ENCODE results near the gene FNDC5. TPM values are rescaled to one million over a fixed set of nuclear protein-coding genes. Genes with fewer than 3 reads are reported as not detected.

Gene FNDC5
- total RNA-seq, 3 donors from 2014 or later, result 0.38 to 0.51 (median 0.41) TPM

DNA sequence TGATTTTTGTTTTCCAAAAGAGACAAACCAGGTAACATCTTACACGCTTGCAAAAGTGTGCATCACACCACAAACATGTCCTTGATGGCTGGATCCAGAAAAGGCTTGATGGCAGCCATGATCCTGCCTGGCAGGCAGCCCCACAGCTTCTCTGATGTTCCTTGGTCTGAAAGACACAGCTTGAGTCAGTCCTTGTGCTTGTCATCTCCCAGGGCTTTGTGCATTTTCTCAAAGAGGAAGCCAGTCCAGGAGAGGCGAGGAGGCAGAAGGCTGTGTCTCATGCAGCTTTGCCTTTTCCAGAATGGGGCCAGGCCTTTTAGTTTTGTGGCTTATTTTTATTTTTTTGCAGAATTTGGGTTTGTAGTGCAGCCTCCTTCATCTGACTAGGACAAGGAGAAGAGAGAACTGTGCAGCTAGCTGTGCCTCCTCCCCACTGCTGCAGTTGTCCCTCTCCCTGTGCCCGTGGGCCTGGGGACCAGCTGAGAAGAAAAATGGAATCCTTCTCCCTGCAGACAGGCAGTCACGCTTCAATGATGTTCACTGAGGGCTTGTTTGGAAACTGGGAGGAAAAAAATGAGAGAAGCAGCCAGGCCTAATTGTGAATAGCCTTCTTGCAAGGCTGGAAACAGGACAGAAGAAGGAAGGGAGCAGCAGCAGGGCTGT, 7.4 kb downstream of the FNDC5 start:
- no peaks in the 10 kb centered on the region for H3K36me3 ChIP-seq (ENCODE audit: low read depth)
- no peak overlapping the region for H3K4me3 ChIP-seq
- TF ChIP-seq, protein P1, sequence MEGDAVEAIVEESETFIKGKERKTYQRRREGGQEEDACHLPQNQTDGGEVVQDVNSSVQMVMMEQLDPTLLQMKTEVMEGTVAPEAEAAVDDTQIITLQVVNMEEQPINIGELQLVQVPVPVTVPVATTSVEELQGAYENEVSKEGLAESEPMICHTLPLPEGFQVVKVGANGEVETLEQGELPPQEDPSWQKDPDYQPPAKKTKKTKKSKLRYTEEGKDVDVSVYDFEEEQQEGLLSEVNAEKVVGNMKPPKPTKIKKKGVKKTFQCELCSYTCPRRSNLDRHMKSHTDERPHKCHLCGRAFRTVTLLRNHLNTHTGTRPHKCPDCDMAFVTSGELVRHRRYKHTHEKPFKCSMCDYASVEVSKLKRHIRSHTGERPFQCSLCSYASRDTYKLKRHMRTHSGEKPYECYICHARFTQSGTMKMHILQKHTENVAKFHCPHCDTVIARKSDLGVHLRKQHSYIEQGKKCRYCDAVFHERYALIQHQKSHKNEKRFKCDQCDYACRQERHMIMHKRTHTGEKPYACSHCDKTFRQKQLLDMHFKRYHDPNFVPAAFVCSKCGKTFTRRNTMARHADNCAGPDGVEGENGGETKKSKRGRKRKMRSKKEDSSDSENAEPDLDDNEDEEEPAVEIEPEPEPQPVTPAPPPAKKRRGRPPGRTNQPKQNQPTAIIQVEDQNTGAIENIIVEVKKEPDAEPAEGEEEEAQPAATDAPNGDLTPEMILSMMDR (IDR thresholded peaks at IDR 0.05), result no peak
- H3K4me1 ChIP-seq (ENCODE audit: low read depth), result no peaks in the 10 kb centered on the region
- H3K9me3 ChIP-seq, result no peaks in the 10 kb centered on the region
- DNase-seq (no peak), ATAC-seq (no peak)
- intact Hi-C loops (cut with DNase I, micrococcal nuclease), result no loop called here

DNA sequence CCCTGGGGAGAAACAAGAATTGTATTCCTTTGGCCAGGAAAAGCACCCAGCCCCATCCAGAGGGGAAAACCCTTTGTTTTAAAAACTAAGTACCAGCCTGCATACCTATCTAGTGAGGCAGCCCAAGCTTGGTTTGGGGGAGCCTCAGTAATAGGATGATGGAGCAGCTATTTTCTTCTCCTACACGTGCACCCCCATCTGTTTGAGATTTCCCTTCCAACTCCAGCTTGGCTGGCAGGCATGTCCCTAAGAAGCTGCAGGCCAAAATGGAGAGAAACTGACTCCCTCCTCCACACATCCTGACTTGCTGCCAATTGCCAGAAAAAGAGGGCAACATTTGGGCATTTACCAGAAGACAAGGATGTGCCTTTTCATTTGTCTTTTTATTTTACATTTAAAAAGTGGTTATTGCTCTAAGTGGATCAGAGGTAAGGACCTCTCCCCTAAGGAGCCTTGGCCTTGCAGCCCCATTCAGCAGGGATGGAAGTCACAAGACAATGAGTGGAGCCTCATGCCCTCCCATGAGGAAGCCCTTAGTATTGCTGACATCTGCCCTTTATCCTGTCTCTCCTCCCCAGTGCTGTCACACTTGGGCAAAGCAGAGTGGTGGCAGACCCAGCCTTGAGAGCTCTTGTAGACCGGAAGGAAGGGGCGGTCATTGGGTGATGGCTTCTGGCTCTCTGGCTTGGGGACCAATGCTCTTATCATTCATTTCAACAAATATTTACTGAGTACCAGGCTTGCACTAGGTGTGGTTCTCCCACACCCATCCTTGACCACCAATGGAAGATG, 8.6 kb downstream of the FNDC5 start:
- no peak for ATAC-seq
- DNase-seq, result no peak
- Histone ChIP-seq H3K9me3 (no peaks in the 10 kb centered on the region), H3K36me3 (ENCODE audit: low read depth) (no peaks in the 10 kb centered on the region), H3K4me3 (no peak overlapping the region), H3K4me1 (ENCODE audit: low read depth) (no peaks in the 10 kb centered on the region)
- intact Hi-C loops (cut with DNase I, micrococcal nuclease), result no loop called here
- TF ChIP-seq, protein P1 (IDR thresholded peaks at IDR 0.05), result no peak

DNA sequence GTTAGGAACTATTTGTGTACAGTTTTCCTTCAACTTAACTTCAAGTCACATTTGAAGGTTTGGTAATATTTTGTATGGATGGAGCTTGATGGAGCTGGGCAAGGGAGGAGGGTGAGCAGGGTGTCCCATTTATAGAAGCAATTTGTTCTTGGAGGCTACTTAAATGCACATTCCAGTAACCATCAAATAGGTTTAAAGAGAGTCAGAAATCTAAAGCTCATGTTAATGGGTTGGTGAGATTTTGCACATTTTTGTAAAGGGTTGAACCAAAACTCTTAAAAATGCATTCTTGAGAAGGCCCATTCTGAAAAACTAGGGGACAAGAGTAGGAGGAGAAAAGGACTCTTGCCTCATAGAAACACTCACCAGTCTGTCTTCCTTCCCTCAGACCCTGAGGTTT, 10.1 kb downstream of the FNDC5 start:
- TF ChIP-seq, protein P1 (IDR thresholded peaks at IDR 0.05), result no peak
- no peak overlapping the region for H3K4me3 ChIP-seq
- H3K36me3 ChIP-seq (ENCODE audit: low read depth), result no peaks in the 10 kb centered on the region
- no peak for DNase-seq
- ATAC-seq, result no peak
- intact Hi-C loops (cut with DNase I, micrococcal nuclease), result no loop called here
- no peaks in the 10 kb centered on the region for H3K9me3 ChIP-seq
- H3K4me1 ChIP-seq (ENCODE audit: low read depth), result no peaks in the 10 kb centered on the region

DNA sequence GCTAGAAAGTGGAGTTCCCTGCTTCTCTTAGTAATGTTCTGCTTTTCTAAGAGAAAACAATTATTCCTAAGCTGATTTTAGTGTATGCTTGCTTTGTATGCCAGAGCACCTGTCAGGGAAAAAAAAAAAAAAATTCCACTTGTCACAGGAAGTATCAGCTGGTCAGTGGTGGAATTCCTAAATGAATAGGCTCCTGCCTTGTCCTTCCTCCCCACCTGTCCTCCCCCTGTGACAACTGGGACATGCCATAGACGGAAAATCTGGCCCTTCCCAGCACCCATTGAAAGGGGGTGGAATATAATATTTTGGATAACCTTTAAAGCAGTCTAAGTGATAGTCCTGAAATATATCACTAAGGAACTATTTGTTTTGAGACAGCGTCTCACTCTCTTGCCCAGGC, 10.8 kb downstream of the FNDC5 start:
- ATAC-seq, result no peak

DNA sequence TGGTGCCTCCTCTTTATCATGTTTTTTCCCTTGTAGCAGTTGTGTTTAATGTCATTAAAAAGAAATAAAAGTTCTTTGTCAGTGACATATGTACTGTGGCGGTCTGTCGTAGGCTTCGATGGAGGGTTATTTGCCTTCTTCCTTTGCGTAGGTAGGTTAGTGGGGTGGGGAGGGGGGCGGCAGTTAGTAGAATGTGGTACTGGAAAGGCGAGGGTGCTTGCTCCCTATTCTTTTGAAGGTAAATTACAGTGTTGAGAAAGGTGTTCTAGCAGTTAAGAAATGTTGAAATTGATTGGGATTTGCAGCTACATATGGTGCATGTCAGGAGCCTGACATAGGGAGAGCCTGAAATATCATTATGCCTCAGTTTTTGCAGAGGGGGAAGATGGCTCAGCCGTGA, 11.9 kb downstream of the FNDC5 start:
- Histone ChIP-seq H3K9me3 (no peaks in the 10 kb centered on the region), H3K4me3 (no peak overlapping the region), H3K4me1 (ENCODE audit: low read depth) (no peaks in the 10 kb centered on the region), H3K36me3 (ENCODE audit: low read depth) (no peaks in the 10 kb centered on the region)
- DNase-seq (no peak), ATAC-seq (no peak)
- TF ChIP-seq, protein P1 (IDR thresholded peaks at IDR 0.05), result no peak
- intact Hi-C loops (cut with DNase I, micrococcal nuclease), result no loop called here

More for the DNA sequence above, 10.8 kb downstream of the FNDC5 start:
- H3K4me1 ChIP-seq (ENCODE audit: low read depth), result no peaks in the 10 kb centered on the region
- TF ChIP-seq, protein P1 (IDR thresholded peaks at IDR 0.05), result no peak
- no peaks in the 10 kb centered on the region for H3K36me3 ChIP-seq (ENCODE audit: low read depth)
- DNase-seq, result no peak
- intact Hi-C loops (cut with DNase I, micrococcal nuclease), result no loop called here
- no peak overlapping the region for H3K4me3 ChIP-seq
- no peaks in the 10 kb centered on the region for H3K9me3 ChIP-seq

Measured in mucosa of descending colon (tissue), 3 donors.